IMR-90 (cell line): ENCODE data around the gene ABLIM3. TPM values are rescaled to one million over a fixed set of nuclear protein-coding genes. Genes with fewer than 3 reads are reported as not detected.
A peak's percentile ranks its signal among the peaks of the same experiment; 100 is the strongest.

Experiments used
- ATAC-seq: fragments of 200-7000 bp; cut with Tn5 transposase; 2 replicates; pipeline ENCODE4 v1.9.1; 2020; ENCODE audit warnings: low read depth, mild to moderate bottlenecking, moderate library complexity
- BruUV-seq: library from RNA; stranded (reverse); fragments of 400-500 nt; replicated peaks from 2 replicates; lab custom pipeline; 2021; lab: Mats Ljungman, UMichigan
- CTCF ChIA-PET: fragments of 300-600 bp; formaldehyde crosslinking; extraction: SDS; loops from one replicate; lab custom pipeline; 2021; ENCODE audit warnings: antibody characterized with exemption; lab: Yijun Ruan, JAX
- POLR2A ChIA-PET: fragments of 300-600 bp; sonication (Branson Sonifier 250); formaldehyde crosslinking; loops from one replicate; lab custom pipeline; 2022; ENCODE audit warnings: antibody characterized with exemption; ENCODE audit not compliant: unreplicated experiment; lab: Charles Lee
- DNase-seq: peaks from one replicate; pipeline ENCODE4 v3.0.0; 2013
- H2AFZ ChIP-seq: replicated peaks from 2 replicates; pipeline ENCODE3; 2013; ENCODE audit warnings: low read length, mild to moderate bottlenecking; ENCODE audit not compliant: poor library complexity
- H2AK5ac ChIP-seq: 2 replicates; pipeline ENCODE4 v1.6.1; 2013; ENCODE audit warnings: low read depth, low read length, inconsistent platforms
- H2AK9ac ChIP-seq: replicated peaks from 2 replicates; pipeline ENCODE3; 2013; ENCODE audit warnings: mild to moderate bottlenecking, low read depth, low read length, moderate library complexity; ENCODE audit not compliant: poor library complexity
- H2BK120ac ChIP-seq: 2 replicates; pipeline ENCODE4 v1.6.1; 2013; ENCODE audit warnings: low read depth, low read length, inconsistent platforms
- H2BK15ac ChIP-seq: 3 replicates; pipeline ENCODE4 v1.6.1; 2013; ENCODE audit warnings: low read depth, low read length, inconsistent platforms
- H2BK20ac ChIP-seq: 2 replicates; pipeline ENCODE4 v1.6.1; 2013; ENCODE audit warnings: low read depth, mild to moderate bottlenecking, inconsistent platforms, low read length, moderate library complexity
- H2BK5ac ChIP-seq: 2 replicates; pipeline ENCODE4 v1.6.1; 2013; ENCODE audit warnings: mild to moderate bottlenecking, low read depth, low read length, inconsistent platforms; ENCODE audit not compliant: poor library complexity, severe bottlenecking
- H3K14ac ChIP-seq: replicated peaks from 2 replicates; pipeline ENCODE4 v1.6.1; 2013; ENCODE audit warnings: low read depth, low read length, inconsistent platforms
- H3K18ac ChIP-seq: 2 replicates; pipeline ENCODE4 v1.6.1; 2013; ENCODE audit warnings: low read depth, low read length, control low read depth
- H3K23ac ChIP-seq: 2 replicates; pipeline ENCODE4 v1.6.1; 2013; ENCODE audit warnings: low read depth, low read length, inconsistent platforms
- H3K27ac ChIP-seq: 2 replicates; pipeline ENCODE4 v1.5.1; 2013; ENCODE audit warnings: mild to moderate bottlenecking, control low read depth, low read length; ENCODE audit not compliant: insufficient read depth
- H3K27me3 ChIP-seq: 2 replicates; pipeline ENCODE4 v1.6.1; 2013; ENCODE audit warnings: low read length; ENCODE audit not compliant: control insufficient read depth, insufficient read depth
- H3K36me3 ChIP-seq: 2 replicates; pipeline ENCODE4 v1.6.1; 2013; ENCODE audit warnings: low read length, mixed read lengths; ENCODE audit not compliant: control insufficient read depth, insufficient read depth
- H3K4ac ChIP-seq: 2 replicates; pipeline ENCODE4 v1.6.1; 2013; ENCODE audit warnings: low read depth, low read length, inconsistent platforms
- H3K4me1 ChIP-seq: 2 replicates; pipeline ENCODE4 v1.6.1; 2013; ENCODE audit warnings: low read length, mixed read lengths; ENCODE audit not compliant: control insufficient read depth, insufficient read depth
- H3K4me2 ChIP-seq: 2 replicates; pipeline ENCODE4 v1.6.1; 2013; ENCODE audit warnings: low read depth, mild to moderate bottlenecking, control low read depth, low read length, moderate library complexity
- H3K4me3 ChIP-seq: 2 replicates; pipeline ENCODE4 v1.5.1; 2013; ENCODE audit warnings: low read depth, mild to moderate bottlenecking, control low read depth, low read length, moderate library complexity; ENCODE audit not compliant: insufficient read depth
- H3K56ac ChIP-seq: 2 replicates; pipeline ENCODE4 v1.6.1; 2013; ENCODE audit warnings: low read length, inconsistent platforms; ENCODE audit not compliant: insufficient read depth; ENCODE audit errors: extremely low read depth
- H3K79me1 ChIP-seq, 2 experiments: 2 replicates each; pipeline ENCODE4 v1.6.1; 2013; ENCODE audit warnings: low read length in 2 of 2, inconsistent platforms in 1 of 2, low read depth in 1 of 2
- H3K9ac ChIP-seq: 2 replicates; pipeline ENCODE4 v1.6.1; 2013; ENCODE audit warnings: low read depth, low read length, control low read depth
- H3K9me1 ChIP-seq: 2 replicates; pipeline ENCODE4 v1.6.1; 2013; ENCODE audit warnings: low read length, inconsistent platforms; ENCODE audit not compliant: insufficient read depth
- H3K9me3 ChIP-seq: 2 replicates; pipeline ENCODE4 v1.6.1; 2013; ENCODE audit warnings: low read length; ENCODE audit not compliant: control insufficient read depth, insufficient read depth
- H4K20me1 ChIP-seq: 2 replicates; pipeline ENCODE4 v1.6.1; 2013; ENCODE audit warnings: low read length, inconsistent platforms; ENCODE audit not compliant: insufficient read depth
- H4K5ac ChIP-seq: 2 replicates; pipeline ENCODE4 v1.6.1; 2013; ENCODE audit warnings: mild to moderate bottlenecking, low read depth, low read length, control low read depth
- H4K8ac ChIP-seq, 2 experiments: 2 replicates each; pipeline ENCODE4 v1.6.1; 2013; ENCODE audit warnings: low read depth in 2 of 2, low read length in 2 of 2, control low read depth in 1 of 2, inconsistent platforms in 1 of 2
- H4K91ac ChIP-seq: 2 replicates; pipeline ENCODE4 v1.6.1; 2013; ENCODE audit warnings: low read depth, low read length, inconsistent platforms; ENCODE audit not compliant: insufficient read depth
- BHLHE40 ChIP-seq: fragments of 150-350 bp; IDR thresholded peaks from 2 replicates; pipeline ENCODE4 v1.6.1; 2016; ENCODE audit warnings: mild to moderate bottlenecking, low read depth, low read length
- CHD1 ChIP-seq: IDR thresholded peaks from 2 replicates; pipeline ENCODE4 v1.6.1; 2012; ENCODE audit warnings: low read depth, low read length, improper control_type of control experiment
- CTCF ChIP-seq: conservative IDR thresholded peaks from 2 replicates; pipeline ENCODE4 v1.5.1; 2012; ENCODE audit warnings: mild to moderate bottlenecking, low read depth, low read length, improper control_type of control experiment
- MAZ ChIP-seq: IDR thresholded peaks from 2 replicates; pipeline ENCODE4 v1.6.1; 2012; ENCODE audit warnings: low read depth, mild to moderate bottlenecking, low read length, improper control_type of control experiment, moderate library complexity, borderline replicate concordance
- MXI1 ChIP-seq: IDR thresholded peaks from 2 replicates; pipeline ENCODE4 v1.6.1; 2012; ENCODE audit warnings: low read depth, mild to moderate bottlenecking, low read length, moderate library complexity, borderline replicate concordance
- RAD21 ChIP-seq: IDR thresholded peaks from 2 replicates; pipeline ENCODE4 v1.6.1; 2012; ENCODE audit warnings: low read length, improper control_type of control experiment
- RFX5 ChIP-seq: IDR thresholded peaks from 2 replicates; pipeline ENCODE4 v1.8.0; 2012; ENCODE audit warnings: low read depth, mild to moderate bottlenecking, low read length, moderate library complexity
- SMC3 ChIP-seq: fragments of 150-350 bp; IDR thresholded peaks from 2 replicates; pipeline ENCODE4 v1.6.1; 2016; ENCODE audit warnings: low read depth, mild to moderate bottlenecking, antibody characterized with exemption, low read length, moderate library complexity
- WGBS, 2 experiments: methylation state at CpG; one replicate each; pipeline versions ENCODE4 v1.1.5 to v1.1.7; 2013; ENCODE audit warnings: missing lambda C conversion rate in 2 of 2; ENCODE audit not compliant: insufficient read length in 1 of 2; ENCODE audit errors: extremely low coverage in 2 of 2; 5-methylcytosine and 5-hydroxymethylcytosine counted together
- dilution Hi-C: fragments of 300-500 bp; cut with HindIII; formaldehyde crosslinking; loops from one replicate; pipeline ENCODE4 v1.14.3; 2018; ENCODE audit warnings: low sequenced_read_pairs; ENCODE audit not compliant: unreplicated experiment
- in situ Hi-C: fragments of 300-500 bp; cut with MboI; formaldehyde crosslinking; loops from 3 replicates; pipeline ENCODE4 v1.14.3; 2019; ENCODE audit warnings: low sequenced_read_pairs, inconsistent platforms, mixed read lengths
- intact Hi-C: fragments of 100-400 bp; cut with micrococcal nuclease; formaldehyde crosslinking; loops from 2 replicates; pipeline ENCODE4 v1.10.0; 2022
- polyA plus RNA-seq, 3 experiments: library from polyadenylated mRNA; depleted of rRNA; stranded (reverse); fragments of >200 nt; gene quantifications; 2 replicates each; pipeline ENCODE4 v1.2.3, GENCODE V29; 2012; ENCODE audit warnings: low replicate concordance in 1 of 3
- total RNA-seq: library from RNA; depleted of rRNA; stranded (reverse); fragments of >200 nt; gene quantifications from 2 replicates; pipeline ENCODE4 v1.2.3, GENCODE V29; 2012
- TF ChIP-seq, protein P1 (sequence below): fragments of 150-350 bp; IDR thresholded peaks from 2 replicates; pipeline ENCODE4 v1.6.1; 2017; ENCODE audit warnings: mild to moderate bottlenecking, antibody characterized with exemption, low read length, low read depth

The ABLIM3 gene
- total and polyA plus RNA-seq, 2 of the 4 experiments (the other 2 are of a cell fraction): 33.3 to 69.9 TPM

GRCh38 chr5:149149942-149150341 is 8.6 kb downstream of the ABLIM3 start:
- no peak for DNase-seq
- no peaks in the 10 kb centered on the region for H3K36me3 ChIP-seq
- peaks cover 47 to 78% of the 10 kb centered on the region in 2 experiments for H3K79me1 ChIP-seq
- TF ChIP-seq BHLHE40: no peak
- no peak for TF ChIP-seq SMC3
- no peak for TF ChIP-seq RAD21
- TF ChIP-seq MAZ: no peak
- TF ChIP-seq RFX5: no peak
- no peak for TF ChIP-seq MXI1
- TF ChIP-seq, protein P1, sequence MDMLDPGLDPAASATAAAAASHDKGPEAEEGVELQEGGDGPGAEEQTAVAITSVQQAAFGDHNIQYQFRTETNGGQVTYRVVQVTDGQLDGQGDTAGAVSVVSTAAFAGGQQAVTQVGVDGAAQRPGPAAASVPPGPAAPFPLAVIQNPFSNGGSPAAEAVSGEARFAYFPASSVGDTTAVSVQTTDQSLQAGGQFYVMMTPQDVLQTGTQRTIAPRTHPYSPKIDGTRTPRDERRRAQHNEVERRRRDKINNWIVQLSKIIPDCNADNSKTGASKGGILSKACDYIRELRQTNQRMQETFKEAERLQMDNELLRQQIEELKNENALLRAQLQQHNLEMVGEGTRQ: no peak
- no peak for TF ChIP-seq CHD1
- TF ChIP-seq CTCF: no peak
- H2AK5ac ChIP-seq: peak overlapping the region; percentile 67
- H3K4me3 ChIP-seq: no peak overlapping the region
- peak overlapping the region; percentile 66; the same call in 1 of the 3 replicates for H2BK15ac ChIP-seq
- H3K9me3 ChIP-seq: no peaks in the 10 kb centered on the region
- H2AK9ac ChIP-seq: no peak overlapping the region
- peak overlapping the region; percentile 61 for H3K14ac ChIP-seq
- ChIA-PET CTCF (no interaction called here), POLR2A (no interaction called here)
- peak overlapping the region; percentile 58; the same call in 1 of the 2 replicates for H3K23ac ChIP-seq
- intact Hi-C loops: loop anchor here (10.0 kb wide), 1 partner anchor 415 kb away; no protein-coding TSS in a partner anchor
- no TSS peak for BruUV-seq
- peak overlapping the region; percentile 42 for H3K4ac ChIP-seq
- H3K18ac ChIP-seq: peak overlapping the region; percentile 63; the same call in 1 of the 2 replicates
- WGBS, 2 experiments: 80% methylated on average over 1 of the region's 3 CpGs; no CpG with 5 or more reads in 1 of the 2 experiments
- no peak overlapping the region for H3K56ac ChIP-seq
- H3K9me1 ChIP-seq: peaks cover 22% of the 10 kb centered on the region
- no peak overlapping the region; the same call in 1 of the 2 replicates for H4K91ac ChIP-seq
- peak overlapping the region; percentile 36 for H2BK5ac ChIP-seq
- H3K9ac ChIP-seq: no peak overlapping the region
- in situ Hi-C loops: loop anchor here (25.0 kb wide), 1 partner anchor 412 kb away; the partner anchor contains the start of gene CSNK1A1
- H2BK20ac ChIP-seq: peak overlapping the region; percentile 30; the same call in 1 of the 2 replicates
- no peak overlapping the region for H3K27ac ChIP-seq
- peak overlapping the region; percentile 62; the same call in 1 of the 2 replicates for H4K5ac ChIP-seq
- no peak overlapping the region for H3K4me2 ChIP-seq
- H4K8ac ChIP-seq: peak overlapping the region in 1 of 2 experiments; percentile 47; a peak in 1 of 4 replicates
- no peak overlapping the region for H2AFZ ChIP-seq
- H4K20me1 ChIP-seq: peaks cover 11% of the 10 kb centered on the region; the same call in 1 of the 2 replicates
- peaks cover 33% of the 10 kb centered on the region for H3K4me1 ChIP-seq
- H3K27me3 ChIP-seq: no peaks in the 10 kb centered on the region
- dilution Hi-C loops: no loop called here
- H2BK120ac ChIP-seq: peak overlapping the region; percentile 72; the same call in 1 of the 2 replicates
- ATAC-seq: no peak
